Stomach (tissue), 9 donors: ENCODE results near the gene ERMP1. TPM values are rescaled to one million over a fixed set of nuclear protein-coding genes. Genes with fewer than 3 reads are reported as not detected.

ENCODE experiments used
- DNase-seq, 2 donors: peaks; one replicate each; pipeline versions ENCODE4 v3.0.0 to v3.0.0-alpha.2; 2013 to 2019
- H3K27ac ChIP-seq, 5 donors: fragments of 200-600 bp in 4 of 5; sonication (generic) in 4 of 5; one replicate each; pipeline ENCODE4 v1.5.1; 2013 to 2019; ENCODE audit warnings: mild to moderate bottlenecking in 1 of 5, moderate library complexity in 1 of 5
- H3K27me3 ChIP-seq, 3 donors: fragments of 200-600 bp; sonication (generic); one replicate each; pipeline ENCODE4 v1.5.1; 2017 to 2019; ENCODE audit warnings: mixed run types in 1 of 3
- H3K36me3 ChIP-seq, 4 donors: fragments of 200-600 bp; sonication (generic); 1 replicate in 3 of 4; 2 replicates in 1 of 4; pipeline ENCODE4 v1.5.1; 2016 to 2019
- H3K4me1 ChIP-seq, 4 donors: fragments of 200-600 bp; sonication (generic); one replicate each; pipeline ENCODE4 v1.5.1; 2016 to 2019
- H3K4me3 ChIP-seq, 4 donors: fragments of 200-600 bp; sonication (generic) in 3 of 4; one replicate each; pipeline ENCODE4 v1.5.1; 2016 to 2019; ENCODE audit warnings: mild to moderate bottlenecking in 1 of 4
- H3K9me3 ChIP-seq, 4 donors: fragments of 200-600 bp; sonication (generic); one replicate each; pipeline ENCODE4 v1.5.1; 2016 to 2019
- CTCF ChIP-seq, 7 experiments: fragments of 450-650 bp in 4 of 7; fragments of 200-600 bp in 3 of 7; sonication (generic) in 3 of 7; IDR thresholded peaks; one replicate each; pipeline ENCODE4 v1.5.1; 2016 to 2019; ENCODE audit warnings: antibody characterized with exemption in 7 of 7, control low read depth in 2 of 7, mild to moderate bottlenecking in 1 of 7
- EP300 ChIP-seq: sonication (generic); formaldehyde crosslinking; IDR thresholded peaks from one replicate; pipeline ENCODE4 v1.6.1; 2017; ENCODE audit warnings: antibody characterized with exemption
- POLR2A ChIP-seq, 4 donors: fragments of 450-650 bp; IDR thresholded peaks; one replicate each; pipeline ENCODE4 v1.6.1; 2016; ENCODE audit warnings: antibody characterized with exemption in 4 of 4, control low read depth in 2 of 4, mild to moderate bottlenecking in 1 of 4, moderate library complexity in 1 of 4
- POLR2AphosphoS5 ChIP-seq, 3 donors: sonication (generic); formaldehyde crosslinking; IDR thresholded peaks; one replicate each; pipeline ENCODE4 v1.6.1; 2016; ENCODE audit warnings: antibody characterized with exemption in 3 of 3
- WGBS, 5 donors: extraction: QIAGEN DNeasy Blood & Tissue Kit in 3 of 5; methylation state at CpG; one replicate each; pipeline versions ENCODE4 v1.1.5 to v1.1.7; 2013 to 2018; 5-methylcytosine and 5-hydroxymethylcytosine counted together
- intact Hi-C: fragments of 100-400 bp; cut with DNase I; formaldehyde crosslinking; loops from one replicate; pipeline ENCODE4 v1.15.1; 2023; ENCODE audit warnings: low total_unique reads
- polyA plus RNA-seq, 3 donors: library from polyadenylated mRNA; stranded (reverse); fragments of 200-250 nt; gene quantifications; one replicate each; pipeline ENCODE4 v1.2.3, GENCODE V29; 2013
- total RNA-seq, 5 donors: library from RNA; depleted of rRNA; stranded (reverse); fragments of >200 nt; gene quantifications; one replicate each; pipeline versions ENCODE4 v1.1.0 to v1.2.3, GENCODE V29; 2014 to 2016
- donor health status: healthy with polysubstance abuse.
- donor health status: Bipolar disorder and iron deficiency.
- donor health status: healthy.

The ERMP1 gene
- total and polyA plus RNA-seq, 8 donors = 2.0 to 32.1 (median 16.3) TPM

GRCh38 chr9:5841771-5842573, 9.1 kb upstream of the ERMP1 start:
- WGBS, 5 donors = 84 to 87% (median 86%) methylated on average over 12 of the region's 12 CpGs
- TF ChIP-seq POLR2AphosphoS5 (IDR thresholded peaks at IDR 0.05) (no peak), POLR2A (IDR thresholded peaks at IDR 0.05) (no peak), EP300 (no peak), CTCF (IDR thresholded peaks at IDR 0.05) (no peak)
- Histone ChIP-seq H3K27me3 (no peaks in the 10 kb centered on the region), H3K36me3 (no peaks in the 10 kb centered on the region), H3K9me3 (no peaks in the 10 kb centered on the region), H3K4me3 (no peak overlapping the region), H3K4me1 (peaks cover 10 to 37% (median 21%) of the 10 kb centered on the region in 4 donors), H3K27ac (no peak overlapping the region)
- intact Hi-C loops = no loop called here
- DNase-seq = peak in 1 of 2 donors; percentile 48

GRCh38 chr9:5840788-5841187, 7.9 kb upstream of the ERMP1 start:
- TF ChIP-seq POLR2A (IDR thresholded peaks at IDR 0.05) (no peak), CTCF (IDR thresholded peaks at IDR 0.05) (no peak), POLR2AphosphoS5 (IDR thresholded peaks at IDR 0.05) (no peak), EP300 (no peak)
- no peak overlapping the region for H3K27ac ChIP-seq
- DNase-seq = no peak
- H3K4me1 ChIP-seq = peaks cover 10 to 37% (median 21%) of the 10 kb centered on the region in 4 donors
- intact Hi-C loops = no loop called here
- no peaks in the 10 kb centered on the region for H3K27me3 ChIP-seq
- H3K9me3 ChIP-seq = no peaks in the 10 kb centered on the region
- H3K4me3 ChIP-seq = no peak overlapping the region
- WGBS, 5 donors = 84 to 92% (median 87%) methylated on average over 3 of the region's 3 CpGs
- H3K36me3 ChIP-seq = no peaks in the 10 kb centered on the region

GRCh38 chr9:5839572-5839902, 6.6 kb upstream of the ERMP1 start:
- Histone ChIP-seq H3K4me1 (peaks cover 10 to 34% (median 21%) of the 10 kb centered on the region in 4 donors), H3K9me3 (no peaks in the 10 kb centered on the region), H3K4me3 (no peak overlapping the region), H3K27me3 (no peaks in the 10 kb centered on the region), H3K36me3 (no peaks in the 10 kb centered on the region), H3K27ac (peak overlapping the region; percentile 63 to 88 (median 73))
- TF ChIP-seq POLR2AphosphoS5 (IDR thresholded peaks at IDR 0.05) = no peak
- no peak for TF ChIP-seq POLR2A (IDR thresholded peaks at IDR 0.05)
- no peak for TF ChIP-seq CTCF (IDR thresholded peaks at IDR 0.05)
- TF ChIP-seq EP300 = no peak
- intact Hi-C loops = no loop called here
- no peak for DNase-seq
- WGBS, 5 donors = 43 to 63% (median 58%) methylated on average over 4 of the region's 4 CpGs

DNA sequence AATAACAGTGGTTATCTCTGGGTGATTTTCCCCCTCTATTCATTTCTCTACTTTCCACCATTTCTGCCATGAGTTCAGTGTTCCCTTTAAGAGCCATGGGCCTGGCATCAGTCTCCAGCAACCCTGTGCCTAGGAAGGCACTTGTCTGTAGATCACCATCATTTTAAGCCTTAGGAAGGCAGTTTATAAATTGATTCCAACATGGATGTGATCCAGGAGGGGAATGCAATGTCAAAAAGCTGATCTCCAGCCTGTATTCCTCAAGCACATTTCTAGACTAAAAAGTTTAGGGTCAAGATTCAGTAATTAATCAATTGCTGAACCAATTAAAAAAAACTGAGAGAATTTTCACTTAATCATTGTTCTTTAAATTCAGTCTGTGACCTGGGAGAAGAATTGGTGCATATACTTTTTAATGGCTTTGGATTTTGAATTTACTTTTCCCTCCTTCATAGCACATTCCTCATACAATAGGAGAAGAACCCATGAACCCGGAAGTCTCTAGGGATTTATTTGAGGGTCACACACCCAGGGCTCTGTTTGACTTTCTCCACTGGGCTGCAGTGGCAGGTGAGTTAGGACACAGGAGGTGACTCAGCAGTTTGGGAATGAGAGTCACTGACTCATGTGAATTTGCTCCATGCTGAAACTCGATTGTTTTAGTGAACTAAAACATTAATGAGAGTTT, 6.1 kb upstream of the ERMP1 start:
- no peak overlapping the region for H3K4me3 ChIP-seq
- H3K27ac ChIP-seq = peak overlapping the region; percentile 63 to 88 (median 73)
- H3K4me1 ChIP-seq = peaks cover 9 to 29% (median 22%) of the 10 kb centered on the region in 4 donors
- WGBS, 5 donors = 13 to 29% (median 19%) methylated on average over 2 of the region's 2 CpGs
- H3K36me3 ChIP-seq = no peaks in the 10 kb centered on the region
- no peaks in the 10 kb centered on the region for H3K9me3 ChIP-seq
- TF ChIP-seq POLR2A (IDR thresholded peaks at IDR 0.05) = no peak
- peak in 1 of 3 donors; percentile 72 for TF ChIP-seq POLR2AphosphoS5 (IDR thresholded peaks at IDR 0.05)
- intact Hi-C loops = no loop called here
- H3K27me3 ChIP-seq = no peaks in the 10 kb centered on the region
- peak; percentile 69 to 92 for DNase-seq
